Renal cortical epithelial cell (primary cell): ENCODE results near the gene IQSEC1. TPM values are rescaled to one million over a fixed set of nuclear protein-coding genes. Genes with fewer than 3 reads are reported as not detected.

Experiments
- DNase-seq: peaks from one replicate; pipeline ENCODE4 v3.0.0-alpha.2; 2011; ENCODE audit warnings: low read depth
- total RNA-seq: library from RNA; depleted of rRNA; stranded (reverse); fragments of >200 nt; gene quantifications from 2 replicates; pipeline ENCODE4 v1.2.3, GENCODE V29; 2014

Gene IQSEC1
- total RNA-seq, 1 donor from 2014 or later, result 23.8 TPM

DNA sequence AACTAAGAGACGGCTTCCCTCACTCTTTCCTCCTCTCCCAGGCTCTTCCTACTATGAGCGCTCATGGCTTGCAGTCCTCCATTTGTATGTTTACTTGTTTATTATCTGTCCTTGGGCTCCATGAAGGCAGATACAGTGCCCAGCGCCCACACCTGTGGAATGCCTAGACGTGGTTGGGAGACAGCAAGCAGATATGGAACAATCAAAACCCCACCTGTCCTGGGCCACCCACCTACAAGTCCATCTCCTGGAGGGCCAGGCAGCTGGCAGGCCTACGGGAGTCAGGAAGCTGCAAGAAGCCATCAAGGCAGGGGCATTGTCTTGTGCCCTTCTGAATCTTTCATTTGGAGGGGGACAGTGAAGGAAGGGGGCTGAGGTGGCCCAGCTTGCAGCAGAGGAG lies 104.7 kb downstream of the IQSEC1 start:
- no peak for DNase-seq

DNA sequence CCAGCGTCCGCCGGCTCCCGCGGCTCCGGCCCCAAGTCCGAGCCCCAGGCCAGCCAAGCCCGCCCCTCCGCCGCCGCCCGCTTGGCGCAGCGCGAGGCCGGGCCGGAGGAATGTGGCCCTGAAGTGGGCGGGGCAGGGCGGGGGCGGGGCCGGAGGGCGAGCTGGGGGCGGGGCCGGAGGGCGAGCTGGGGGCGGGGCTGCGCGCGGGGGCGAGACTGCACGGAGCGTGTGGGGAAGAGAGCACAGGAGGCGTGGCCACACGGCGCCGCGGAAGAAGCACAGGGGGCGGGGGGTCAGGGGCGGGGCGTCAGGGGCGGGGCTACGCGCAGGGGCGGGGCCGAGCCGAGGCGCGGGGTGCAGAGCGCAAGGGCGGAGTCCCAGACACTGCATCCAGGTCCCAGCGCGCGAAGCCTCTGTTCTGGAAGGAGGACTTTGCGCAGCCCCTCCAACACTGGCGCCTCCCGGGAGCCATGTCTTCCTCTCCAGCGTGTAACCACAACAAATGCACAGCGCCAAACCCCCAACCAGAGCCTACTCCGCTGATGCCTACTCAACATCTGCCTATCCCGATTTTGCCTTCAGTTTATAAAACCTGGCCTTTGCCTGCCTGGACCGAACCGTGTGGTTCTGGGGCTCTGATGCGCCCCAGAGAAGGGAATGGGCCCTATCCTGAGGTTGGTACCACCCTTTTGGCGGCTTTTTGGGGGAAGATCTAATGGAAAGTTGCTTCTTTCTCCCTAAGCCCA lies 105.5 kb downstream of the IQSEC1 start:
- DNase-seq, result peak; percentile 57

DNA sequence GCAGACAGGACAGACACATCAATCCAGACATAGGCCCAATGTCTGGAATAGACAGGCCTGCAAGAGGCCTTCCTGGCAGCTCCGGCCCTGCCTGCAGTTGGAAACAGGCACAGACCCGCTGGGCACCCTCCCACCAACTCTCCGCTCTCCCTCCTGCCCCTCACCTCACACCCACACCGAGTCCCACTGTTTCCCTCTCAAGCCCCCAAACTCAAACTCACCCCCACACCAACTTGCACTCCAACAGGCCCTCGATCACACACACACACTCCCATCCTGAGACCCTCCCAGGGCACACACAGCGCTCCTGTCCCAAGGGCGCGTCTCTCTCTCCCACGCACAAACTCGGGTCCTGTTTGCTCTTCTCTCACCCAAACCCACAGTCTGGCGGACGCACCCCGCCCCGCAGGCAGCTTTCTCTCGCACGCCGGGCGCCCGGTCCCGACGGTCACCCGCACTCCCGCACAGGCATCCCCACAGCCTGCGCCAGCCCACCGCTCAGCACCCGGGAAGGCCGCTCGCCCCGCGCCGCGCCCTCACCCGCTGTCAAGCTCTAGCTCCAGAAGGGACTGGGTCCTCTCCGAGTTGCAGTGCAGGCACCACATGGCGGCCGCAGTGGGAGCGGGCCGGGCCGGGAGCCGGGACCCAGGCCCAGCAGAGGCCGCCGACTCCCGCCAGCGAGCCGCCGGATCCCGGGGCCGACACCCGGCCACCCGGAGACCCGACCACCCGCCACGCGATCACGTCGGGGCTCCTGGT lies 106.2 kb downstream of the IQSEC1 start:
- DNase-seq, result no peak

DNA sequence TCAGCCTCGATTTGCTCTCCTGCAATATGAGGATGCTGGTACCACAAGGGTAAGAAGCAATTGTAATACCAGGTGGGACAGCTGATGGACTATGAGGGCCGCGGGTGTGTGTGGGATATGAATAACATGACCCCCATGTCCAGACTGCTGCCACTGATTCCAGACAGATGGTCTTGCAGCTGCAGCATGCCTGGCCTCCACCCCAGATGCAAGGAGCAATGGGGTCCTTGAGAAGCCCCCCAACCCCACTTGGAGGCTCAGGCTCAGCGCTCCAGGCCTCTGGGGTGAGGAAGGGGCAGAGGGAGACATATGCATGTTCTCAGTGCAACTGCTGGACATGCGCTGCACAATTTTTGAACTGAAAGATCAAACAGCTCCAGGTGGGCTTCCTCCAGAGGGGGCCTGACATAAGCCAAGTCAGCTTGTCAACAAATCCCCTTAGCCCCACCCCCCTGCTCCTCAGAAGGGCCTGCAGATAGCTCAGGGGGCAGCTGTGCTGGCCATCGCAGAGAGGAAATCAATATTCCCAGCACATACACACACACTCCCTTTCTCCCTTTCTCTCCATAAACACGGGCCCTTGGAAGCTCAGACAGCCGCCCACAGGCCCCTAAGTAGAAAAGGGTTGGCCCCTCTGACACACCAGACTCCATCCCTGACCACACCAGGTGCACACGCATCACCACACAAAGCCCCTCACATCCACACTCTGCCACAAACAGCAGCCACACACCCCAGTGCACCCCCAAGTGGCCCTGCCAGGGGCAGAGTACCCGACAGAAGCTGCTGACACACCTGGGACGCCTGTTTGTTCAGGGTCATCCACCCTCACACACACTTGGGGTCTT lies 107.0 kb downstream of the IQSEC1 start:
- DNase-seq, result no peak

DNA sequence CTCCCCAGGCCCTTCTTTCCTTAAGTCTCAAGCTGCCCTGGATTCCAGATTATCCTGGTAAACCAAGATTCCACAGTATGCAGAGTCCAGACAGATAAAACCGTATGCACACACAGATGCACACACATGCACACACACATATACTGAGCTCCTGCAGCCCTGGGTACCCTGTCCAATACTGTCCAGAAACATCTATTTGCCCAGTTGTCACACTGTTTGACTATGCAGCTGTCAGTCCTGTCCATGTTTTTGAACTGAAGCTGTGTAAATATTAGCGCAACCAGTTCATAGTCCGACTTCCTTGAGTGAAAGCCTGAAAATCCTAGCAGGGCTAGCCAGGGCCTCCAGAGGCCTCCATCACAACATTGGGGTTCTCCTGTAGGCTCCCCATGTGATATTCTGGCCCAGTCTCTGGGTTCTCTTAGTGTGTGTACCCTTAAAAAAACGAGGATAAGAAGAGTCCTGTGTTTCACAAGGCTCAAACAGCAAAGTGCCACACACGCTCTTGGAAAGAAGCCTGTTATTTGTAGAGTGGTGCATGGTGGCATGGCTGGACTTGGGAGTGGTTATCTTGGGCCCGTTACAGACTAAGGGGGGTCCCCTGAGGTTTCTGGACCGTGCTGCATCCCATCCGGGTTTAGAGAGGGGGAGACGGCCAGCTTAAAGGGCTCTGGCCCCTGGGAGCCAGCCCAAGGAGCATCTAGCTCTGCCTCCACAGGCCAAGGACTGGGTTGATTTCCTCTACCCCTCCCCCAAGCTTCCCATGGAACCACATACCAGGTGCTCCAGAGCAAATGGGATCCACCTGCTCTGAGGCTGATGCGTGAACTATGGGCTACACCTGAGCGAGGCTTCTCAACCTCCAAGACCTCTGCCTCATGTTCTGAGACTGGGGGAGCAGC lies 108.3 kb downstream of the IQSEC1 start:
- DNase-seq, result no peak

DNA sequence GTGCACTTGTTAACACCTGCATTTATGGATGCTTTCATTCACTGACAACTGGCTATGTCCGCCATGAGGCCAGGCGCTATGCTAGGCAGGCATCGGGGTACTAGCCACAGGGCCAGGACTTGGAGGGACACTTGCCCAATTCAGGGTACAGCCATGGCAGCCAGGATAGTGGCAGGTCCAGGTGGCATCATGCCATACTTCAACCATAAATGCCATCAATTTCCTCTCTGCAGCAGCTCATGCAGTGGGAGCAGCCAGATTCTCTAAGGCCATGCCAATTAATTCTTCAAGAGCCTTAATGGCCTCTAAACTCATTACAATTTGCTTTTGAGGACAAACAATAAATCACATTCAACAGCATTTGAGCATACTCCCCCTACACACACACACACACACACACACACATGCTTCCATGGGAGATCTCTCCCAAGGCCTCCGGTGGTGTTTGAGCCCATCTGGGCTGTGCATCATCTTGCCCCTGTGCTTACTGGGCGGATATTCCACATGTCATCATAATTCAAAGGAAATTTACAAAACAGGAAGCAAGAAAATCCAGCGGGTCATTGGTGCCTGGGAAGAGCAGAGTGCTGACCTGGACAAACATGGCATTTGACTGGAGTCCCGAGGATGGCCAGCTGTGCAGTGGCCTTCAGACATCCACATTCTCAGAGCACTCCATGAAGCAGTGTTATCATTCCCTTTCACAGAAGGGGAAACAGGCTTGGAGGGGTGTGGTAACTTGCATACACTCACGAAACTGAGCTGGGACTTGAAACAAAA lies 109.1 kb downstream of the IQSEC1 start:
- DNase-seq, result no peak

DNA sequence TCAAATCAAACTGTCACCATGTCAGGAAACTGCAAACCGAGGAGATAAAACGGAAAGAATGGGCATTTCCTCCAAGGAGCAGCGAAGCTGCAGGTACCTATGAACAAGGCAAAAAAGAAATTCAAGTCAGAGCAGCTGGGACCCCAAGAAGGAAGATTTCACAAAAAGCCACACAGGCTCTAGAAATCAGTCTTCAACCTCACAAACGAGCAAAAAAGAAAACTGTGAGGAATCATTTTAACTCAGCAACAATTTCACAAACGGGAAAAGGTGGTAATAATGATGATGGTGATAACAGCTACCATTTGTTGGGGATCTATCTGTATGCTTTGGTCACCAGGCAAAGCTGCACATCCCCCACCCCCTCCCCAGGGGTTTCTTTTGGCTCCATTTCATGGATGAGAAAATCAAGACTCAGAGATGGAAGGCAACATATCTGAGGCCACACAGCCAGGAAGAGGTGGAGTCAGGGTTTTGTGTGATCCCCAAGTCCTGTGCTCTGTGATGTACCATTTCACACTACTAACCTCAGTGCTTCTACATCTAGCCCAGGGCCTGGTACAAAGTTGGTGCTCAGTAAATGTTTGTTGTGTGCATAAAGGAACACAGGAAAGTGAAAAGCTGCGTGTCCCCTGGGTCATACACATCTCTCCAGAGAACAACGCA lies 109.9 kb downstream of the IQSEC1 start:
- no peak for DNase-seq

DNA sequence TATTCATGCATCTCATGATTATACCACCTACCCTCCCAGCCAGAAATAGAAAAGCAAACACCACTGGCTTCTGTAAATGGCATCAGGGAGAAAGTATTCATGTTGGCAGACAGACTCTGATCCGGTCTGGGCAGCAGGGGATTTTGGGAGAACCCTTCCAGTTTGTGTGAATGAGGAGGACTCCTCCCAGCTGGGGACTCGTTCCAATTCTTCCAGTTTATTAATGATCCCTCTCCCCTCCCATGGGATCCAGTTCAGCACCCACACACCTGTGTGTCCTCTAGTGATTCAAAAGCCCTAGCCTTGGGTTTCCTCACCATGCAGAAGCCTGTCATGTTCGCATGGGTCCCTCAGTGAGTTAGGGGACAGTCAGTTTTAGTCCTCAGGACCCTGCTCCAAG lies 110.9 kb downstream of the IQSEC1 start:
- no peak for DNase-seq

DNA sequence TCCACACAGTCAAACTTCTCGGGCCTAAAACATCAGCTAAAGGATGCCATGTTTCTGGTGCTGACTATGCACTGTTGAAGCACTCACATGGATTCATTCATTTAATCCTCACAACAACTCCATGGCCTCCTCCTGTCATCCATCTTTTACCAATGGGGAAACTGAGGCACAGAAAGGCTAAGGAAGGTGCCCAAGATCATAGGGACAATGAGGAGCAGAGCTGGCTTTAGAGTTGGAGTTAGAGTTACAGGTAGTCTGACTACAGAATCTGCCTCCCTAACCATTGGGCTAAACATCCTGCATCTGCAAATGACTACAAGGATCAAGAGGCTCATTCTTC lies 111.6 kb downstream of the IQSEC1 start:
- no peak for DNase-seq

DNA sequence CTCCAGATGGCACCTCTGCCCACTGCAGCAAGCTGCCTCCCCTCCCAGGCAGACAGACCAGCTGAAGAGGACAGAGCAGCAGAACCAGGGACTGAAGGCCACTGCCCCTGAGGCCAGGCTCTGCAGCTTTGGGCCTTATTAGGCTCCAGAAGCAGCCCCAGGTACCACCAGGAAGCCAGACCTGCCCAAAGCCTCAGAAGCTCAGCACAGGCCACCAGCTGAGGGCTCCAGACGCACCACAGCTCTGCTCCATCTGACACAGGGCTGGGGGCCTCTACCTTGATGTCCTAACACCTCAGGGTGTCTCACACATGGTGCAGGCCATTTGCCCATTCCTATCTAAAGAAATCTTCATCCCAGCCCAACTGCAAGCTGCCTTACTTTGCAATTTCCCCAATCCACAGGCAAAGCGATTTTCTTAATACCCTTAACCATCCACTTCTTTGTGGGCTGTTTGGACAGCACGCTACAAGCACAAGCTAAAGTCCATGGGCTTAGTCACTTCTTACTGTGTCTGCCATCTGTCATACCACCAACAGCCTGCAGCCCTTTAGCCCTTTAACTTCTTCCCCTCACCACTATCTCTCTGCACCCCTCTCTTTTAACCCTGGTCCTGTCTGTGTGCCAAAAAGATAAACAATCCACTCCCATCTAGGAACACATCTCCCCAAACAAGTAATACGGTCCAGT lies 112.1 kb downstream of the IQSEC1 start:
- DNase-seq, result no peak

DNA sequence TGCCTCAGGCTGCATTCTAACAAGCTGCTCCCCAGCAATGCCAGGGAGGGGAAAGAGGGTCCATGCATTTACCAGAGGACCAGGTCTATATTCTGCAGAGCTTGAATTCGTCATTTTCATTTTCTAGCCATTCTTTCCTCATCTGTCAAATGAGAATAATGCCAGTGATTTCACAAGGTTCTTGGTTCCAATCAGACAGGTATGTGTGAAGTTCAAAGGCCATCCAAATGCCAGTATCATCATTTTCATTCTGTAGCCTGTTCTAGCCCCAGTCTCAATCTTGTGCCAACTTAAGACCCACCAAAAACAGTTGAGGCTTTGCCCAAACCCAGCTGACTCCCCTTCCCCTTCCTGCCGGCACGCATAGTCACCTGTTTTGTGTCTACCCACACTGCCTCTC lies 112.7 kb downstream of the IQSEC1 start:
- DNase-seq, result no peak

DNA sequence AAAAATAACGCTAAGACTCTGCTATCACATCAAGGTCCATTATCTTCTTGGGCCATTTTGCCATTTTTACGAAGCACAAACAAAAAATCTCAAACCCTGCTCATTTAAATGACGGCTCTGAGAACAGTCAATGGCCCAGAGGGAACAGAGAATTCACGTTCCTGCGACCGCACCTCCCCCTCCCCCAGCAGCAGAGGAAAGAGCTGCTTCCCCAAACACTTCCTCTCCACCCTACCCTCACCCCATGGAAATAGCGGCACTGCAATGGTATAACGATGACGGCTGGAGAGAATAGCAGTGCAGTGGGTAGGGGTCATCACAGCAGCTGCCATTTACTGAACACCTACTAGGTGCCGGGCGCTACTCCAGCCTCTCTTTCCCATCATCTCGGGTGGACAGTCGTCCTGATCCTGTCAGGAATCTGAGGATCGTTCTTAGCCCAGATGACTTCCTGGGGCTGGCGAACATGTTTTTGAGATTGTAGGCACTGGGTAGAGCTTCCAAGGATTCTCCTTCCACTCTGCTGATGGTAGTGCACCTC lies 113.3 kb downstream of the IQSEC1 start:
- DNase-seq, result no peak

DNA sequence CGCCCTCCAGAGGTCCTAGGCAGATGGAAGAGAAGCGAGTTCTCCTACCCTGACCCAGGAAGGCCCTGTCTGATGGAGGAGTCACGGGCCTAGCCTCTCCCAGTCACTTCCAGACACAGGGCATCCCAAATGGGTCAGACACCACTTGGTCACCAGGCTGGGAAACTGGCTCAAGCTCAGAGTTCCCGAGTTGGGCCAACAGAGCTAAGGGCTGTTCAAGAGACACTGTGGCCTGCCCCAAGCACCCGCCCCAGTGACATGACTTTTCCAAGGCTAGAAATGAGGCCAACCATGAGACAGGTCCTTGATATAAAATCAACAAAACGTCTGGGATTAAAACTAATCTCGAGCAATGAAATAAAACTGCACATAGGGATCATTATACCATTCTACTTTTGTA lies 113.8 kb downstream of the IQSEC1 start:
- no peak for DNase-seq

DNA sequence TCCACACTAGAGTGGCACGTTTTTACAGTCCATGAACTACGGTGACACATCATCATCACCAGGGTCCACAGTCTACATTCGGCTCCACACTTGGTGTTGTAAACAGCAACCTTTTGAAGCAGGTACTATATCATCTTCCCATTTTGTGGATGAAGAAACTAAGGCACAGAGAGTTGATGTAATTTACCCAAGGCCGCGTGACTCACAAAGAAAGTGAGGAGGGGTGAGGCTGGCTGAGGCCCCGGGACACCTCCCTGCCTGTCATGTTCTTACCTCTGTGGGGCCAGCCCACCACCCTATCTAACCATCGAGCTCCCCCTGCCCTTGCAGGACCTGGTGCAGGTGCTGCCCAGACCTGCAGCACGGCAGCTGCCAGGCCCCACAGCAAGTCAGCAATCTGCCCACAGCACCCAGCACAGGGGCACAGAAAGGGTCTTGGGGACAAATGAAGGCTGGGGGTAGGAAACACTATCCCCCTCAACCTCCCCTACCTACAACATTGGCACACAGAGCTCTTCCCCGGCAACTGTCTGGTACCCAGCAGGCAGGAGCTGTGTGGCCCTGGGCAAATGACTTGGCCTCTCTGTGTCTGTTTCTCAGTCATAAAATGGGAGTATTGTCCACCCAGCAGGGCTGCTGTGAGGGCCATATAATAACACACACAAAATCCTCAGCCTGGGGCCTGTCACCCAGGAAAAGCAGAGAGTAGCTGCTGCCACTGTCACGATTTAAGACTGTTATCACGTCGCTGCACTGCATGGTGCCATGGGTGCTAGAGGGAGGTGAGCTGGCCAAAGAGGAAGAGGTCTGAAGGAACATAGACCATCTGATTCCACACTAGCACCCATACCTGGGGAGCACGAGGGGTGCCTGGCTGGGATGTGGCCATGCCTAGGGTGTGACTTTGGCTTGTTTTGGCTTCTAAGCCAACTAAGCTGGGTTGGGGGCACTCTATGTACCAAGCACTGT lies 115.1 kb downstream of the IQSEC1 start:
- no peak for DNase-seq

DNA sequence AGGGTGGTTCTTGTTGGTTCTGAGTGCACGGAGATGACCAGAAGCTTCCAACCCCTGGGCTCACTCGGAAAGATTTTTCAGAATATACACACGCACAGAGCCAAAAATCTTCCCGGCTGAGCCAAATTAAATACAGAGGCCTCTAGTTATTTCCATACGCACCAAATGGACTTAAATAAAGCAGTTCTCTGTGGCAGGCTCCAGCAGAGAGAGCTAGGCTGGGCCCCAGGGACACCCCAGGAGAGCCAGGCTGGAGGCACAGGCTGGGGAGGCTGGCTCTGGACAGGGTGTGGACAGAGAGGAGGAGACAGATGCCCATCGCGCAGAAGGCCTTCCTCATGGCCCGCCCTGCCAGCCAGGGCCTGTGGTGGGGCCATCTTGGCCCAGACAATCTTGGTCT lies 115.9 kb downstream of the IQSEC1 start:
- no peak for DNase-seq

DNA sequence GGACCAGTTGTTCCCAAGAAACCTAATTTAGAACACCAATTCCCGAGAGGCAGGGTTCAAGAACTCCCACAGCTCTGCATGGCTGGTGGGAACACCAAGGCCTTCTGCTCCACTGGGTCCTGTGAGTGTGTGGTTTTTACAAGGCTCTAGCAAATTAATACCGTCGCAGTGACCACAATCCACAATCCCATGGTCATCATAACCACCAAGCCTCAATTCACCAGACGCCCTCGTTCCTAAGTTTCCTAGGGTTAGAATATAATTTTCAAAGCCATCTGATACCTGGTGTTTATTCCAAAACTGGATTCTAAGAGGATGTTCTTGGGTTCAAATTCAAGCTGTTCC lies 116.9 kb downstream of the IQSEC1 start:
- DNase-seq, result no peak

DNA sequence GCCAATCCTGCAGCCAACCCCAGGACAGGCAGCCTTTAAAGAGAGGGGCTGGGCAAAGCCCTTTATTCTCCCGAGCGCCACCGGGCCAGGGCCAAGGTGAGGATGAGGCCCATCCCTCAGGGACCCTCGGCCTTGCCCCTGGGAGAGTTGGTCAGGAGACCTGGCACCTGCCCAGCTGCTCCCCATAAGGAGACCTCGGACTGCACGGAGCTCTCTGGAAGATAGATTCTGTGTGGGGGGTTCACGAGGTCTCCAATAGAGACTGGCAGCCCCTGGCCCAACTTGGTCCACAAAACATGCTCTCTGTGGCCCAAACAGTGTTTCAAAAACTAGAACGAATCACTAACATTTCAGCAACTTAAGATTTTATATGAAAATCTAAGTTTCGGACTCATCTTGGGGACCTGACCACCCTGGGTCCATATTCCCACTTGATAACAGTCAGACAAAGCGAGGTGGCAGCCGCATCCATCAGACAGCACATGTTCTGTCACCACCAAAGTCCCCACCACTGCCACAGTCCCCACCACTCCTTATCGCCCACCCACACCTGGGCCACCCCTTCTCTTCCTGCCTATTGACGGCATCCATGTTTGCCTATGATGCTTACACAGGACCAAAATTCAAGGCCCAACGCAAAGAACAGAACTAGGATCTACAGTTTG lies 117.4 kb downstream of the IQSEC1 start:
- no peak for DNase-seq
